Measurements from ENCODE around the gene MLPH. TPM values are rescaled to one million over a fixed set of nuclear protein-coding genes. Genes with fewer than 3 reads are reported as not detected.

The MLPH gene
- total RNA-seq, 3 donors from 2014 or later: 15.5 to 242 (median 223) TPM

- DNase-seq (ENCODE audit: low spot score in 2 of 2): no peak
- Histone ChIP-seq H3K27me3 (no peaks in the 10 kb centered on the region), H3K4me1 (no peaks in the 10 kb centered on the region), H3K4me3 (no peak overlapping the region), H3K27ac (no peak overlapping the region), H3K9me3 (no peaks in the 10 kb centered on the region), H3K36me3 (no peaks in the 10 kb centered on the region)
- intact Hi-C loops (cut with DNase I; ENCODE audit: low total_unique reads): no loop called here
- TF ChIP-seq CTCF (IDR thresholded peaks at IDR 0.05): no peak
- TF ChIP-seq POLR2AphosphoS5 (IDR thresholded peaks at IDR 0.05): no peak
- TF ChIP-seq POLR2A (IDR thresholded peaks at IDR 0.05): no peak
Measured at GRCh38 chr2:237535385-237536082, 48.5 kb downstream of the MLPH start.

GRCh38 chr2:237536083-237536415 lies 49.0 kb downstream of the MLPH start:
- H3K27ac ChIP-seq: no peak overlapping the region
- H3K4me1 ChIP-seq: no peaks in the 10 kb centered on the region
- intact Hi-C loops (cut with DNase I; ENCODE audit: low total_unique reads): no loop called here
- DNase-seq (ENCODE audit: low spot score in 2 of 2): no peak
- no peaks in the 10 kb centered on the region for H3K36me3 ChIP-seq
- TF ChIP-seq POLR2A (IDR thresholded peaks at IDR 0.05) (no peak), CTCF (IDR thresholded peaks at IDR 0.05) (no peak), POLR2AphosphoS5 (IDR thresholded peaks at IDR 0.05) (no peak)
- H3K4me3 ChIP-seq: no peak overlapping the region
- no peaks in the 10 kb centered on the region for H3K27me3 ChIP-seq
- H3K9me3 ChIP-seq: no peaks in the 10 kb centered on the region

- Histone ChIP-seq H3K27me3 (no peaks in the 10 kb centered on the region), H3K4me1 (no peaks in the 10 kb centered on the region), H3K36me3 (no peaks in the 10 kb centered on the region), H3K4me3 (no peak overlapping the region), H3K9me3 (no peaks in the 10 kb centered on the region), H3K27ac (no peak overlapping the region)
- intact Hi-C loops (cut with DNase I; ENCODE audit: low total_unique reads): no loop called here
- TF ChIP-seq POLR2A (IDR thresholded peaks at IDR 0.05): no peak
- no peak for DNase-seq (ENCODE audit: low spot score in 2 of 2)
Measured at GRCh38 chr2:237536617-237537016, 49.6 kb downstream of the MLPH start.

- Histone ChIP-seq H3K27me3 (no peaks in the 10 kb centered on the region), H3K4me3 (no peak overlapping the region), H3K4me1 (no peaks in the 10 kb centered on the region), H3K9me3 (no peaks in the 10 kb centered on the region), H3K27ac (no peak overlapping the region), H3K36me3 (no peaks in the 10 kb centered on the region)
- DNase-seq (ENCODE audit: low spot score in 2 of 2): no peak
- intact Hi-C loops (cut with DNase I; ENCODE audit: low total_unique reads): no loop called here
- no peak for TF ChIP-seq POLR2A (IDR thresholded peaks at IDR 0.05)
- no peak for TF ChIP-seq CTCF (IDR thresholded peaks at IDR 0.05)
- no peak for TF ChIP-seq POLR2AphosphoS5 (IDR thresholded peaks at IDR 0.05)
Measured at GRCh38 chr2:237538001-237538720, 51.1 kb downstream of the MLPH start.

- Histone ChIP-seq H3K27me3 (no peaks in the 10 kb centered on the region), H3K4me3 (no peak overlapping the region), H3K4me1 (no peaks in the 10 kb centered on the region), H3K27ac (no peak overlapping the region), H3K36me3 (no peaks in the 10 kb centered on the region), H3K9me3 (no peaks in the 10 kb centered on the region)
- intact Hi-C loops (cut with DNase I; ENCODE audit: low total_unique reads): no loop called here
- no peak for TF ChIP-seq POLR2AphosphoS5 (IDR thresholded peaks at IDR 0.05)
- no peak for TF ChIP-seq CTCF (IDR thresholded peaks at IDR 0.05)
- TF ChIP-seq POLR2A (IDR thresholded peaks at IDR 0.05): no peak
- DNase-seq (ENCODE audit: low spot score in 2 of 2): no peak
Measured at GRCh38 chr2:237538901-237539300, 51.9 kb downstream of the MLPH start.

Measured in breast epithelium (tissue), 4 donors.